ENCODE measurements around the gene FGD5.
"Not testable (repeated sequence)": the region's sequence is repeated elsewhere in the genome, so short reads cannot be mapped to it uniquely, and the experiment has no call there.

Gene FGD5

DNA sequence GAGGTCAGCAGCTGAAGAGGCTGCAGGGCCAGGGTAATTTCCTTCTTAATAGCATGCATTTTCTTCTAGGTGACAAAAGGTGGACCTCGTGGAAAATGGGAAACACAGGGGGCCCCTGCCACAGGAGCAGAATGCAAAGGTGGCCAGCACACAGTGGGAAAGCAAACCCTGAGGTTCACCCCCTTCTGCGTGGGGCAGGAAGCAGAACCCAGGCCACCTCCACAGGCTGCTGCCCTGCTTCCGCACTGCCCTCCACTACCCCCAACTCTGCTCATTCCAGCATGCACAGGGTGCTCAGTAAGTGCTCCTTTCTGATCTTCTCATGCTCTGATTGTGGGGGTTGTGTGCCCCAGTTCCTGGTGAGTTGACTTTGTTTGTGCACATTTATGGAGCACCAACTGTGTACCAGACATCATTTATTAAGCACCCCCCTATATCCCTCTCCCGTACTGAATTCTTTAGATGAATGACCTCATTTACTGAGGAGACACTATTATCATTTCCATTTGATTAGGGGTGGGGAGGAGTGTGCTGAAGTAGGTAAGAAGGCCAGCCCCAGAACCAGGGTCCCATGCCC, 12.7 kb upstream of the FGD5 start:
- DNase-seq (ENCODE audit: extremely low read depth in 1 of 2, low read depth in 1 of 2) = no peak

DNA sequence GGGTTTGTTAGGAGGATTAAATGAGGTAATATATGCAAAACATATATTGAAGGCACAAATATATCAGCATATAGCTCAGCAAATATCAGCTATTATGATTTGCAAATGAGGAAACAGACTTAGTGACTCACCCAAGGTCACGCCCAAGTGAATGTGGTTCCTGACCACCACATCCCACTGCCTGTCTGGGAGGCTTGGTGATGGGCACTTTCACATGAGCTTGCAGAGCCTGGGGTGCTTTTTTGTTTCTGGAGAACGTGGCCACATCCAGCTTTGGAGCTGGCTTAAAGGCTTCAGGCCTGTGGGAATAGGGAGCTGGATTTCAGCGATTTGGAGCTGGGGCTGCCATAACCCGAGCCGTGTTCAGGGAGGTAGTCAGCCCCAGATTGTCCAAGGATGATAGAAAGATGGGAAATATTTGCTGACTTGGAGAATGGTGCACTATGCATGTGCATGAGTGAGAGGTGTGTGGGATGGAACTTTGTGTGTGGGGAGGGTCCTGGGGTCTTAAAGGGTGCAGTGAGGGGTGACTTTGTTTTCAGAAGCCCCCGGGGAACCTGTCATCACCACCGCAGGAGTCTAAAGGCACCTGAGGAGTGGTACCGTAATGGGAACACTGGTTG, 12.0 kb upstream of the FGD5 start:
- DNase-seq (ENCODE audit: extremely low read depth in 1 of 2, low read depth in 1 of 2) = no peak

DNA sequence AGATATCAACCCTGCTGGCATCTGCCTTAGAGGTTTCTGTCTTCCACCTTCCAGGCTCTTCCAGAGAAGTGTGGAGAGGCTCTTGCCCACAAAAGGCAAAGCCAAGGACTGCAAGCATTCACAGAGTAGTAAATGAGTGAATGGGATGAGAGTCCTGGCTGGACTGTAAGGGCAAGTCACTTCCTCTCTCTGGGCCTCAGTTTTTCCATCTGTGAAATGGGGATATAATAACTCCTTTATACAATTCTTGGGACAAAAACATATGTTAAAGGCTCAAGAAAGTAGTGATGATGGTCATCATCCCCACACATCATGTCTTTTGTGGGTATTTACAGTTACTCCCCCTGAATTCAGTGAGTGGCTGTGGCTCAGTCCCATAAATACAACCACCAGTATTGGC, 10.7 kb upstream of the FGD5 start:
- no peak for DNase-seq (ENCODE audit: extremely low read depth in 1 of 2, low read depth in 1 of 2)

DNA sequence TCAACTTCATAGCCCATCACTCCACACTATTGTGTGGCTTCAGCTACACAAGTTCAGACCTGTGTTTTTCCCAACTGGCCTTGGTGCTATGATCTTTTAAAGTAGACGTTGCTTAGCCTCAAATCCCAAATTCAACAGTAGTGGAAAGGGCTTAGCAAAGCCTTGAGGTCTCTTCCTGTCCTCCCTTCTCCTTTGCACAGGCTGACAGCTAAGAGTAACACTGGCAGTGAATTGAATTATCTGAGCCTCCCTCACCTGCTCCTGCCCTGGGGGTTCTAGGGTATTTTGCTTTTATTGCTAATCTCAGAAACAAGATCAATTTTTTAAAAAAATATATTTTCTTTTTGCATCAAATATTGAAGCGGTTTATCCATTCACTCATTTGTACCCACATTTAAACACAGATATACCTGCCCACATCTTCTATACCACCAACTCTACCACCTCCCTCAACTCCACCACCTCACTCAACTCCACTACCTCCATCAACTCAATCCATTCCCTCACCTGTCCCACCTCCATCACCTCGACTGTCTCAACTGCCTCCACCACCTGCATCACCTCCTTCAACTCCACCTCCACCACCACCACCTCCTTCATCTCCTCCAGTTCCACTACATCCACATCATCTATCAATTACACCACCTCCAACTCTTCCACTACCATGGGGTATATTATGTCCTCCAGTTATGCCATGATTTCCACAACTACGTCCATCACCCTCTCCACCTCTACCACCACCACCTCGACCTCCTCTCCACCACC, 10.1 kb upstream of the FGD5 start:
- no peak for DNase-seq (ENCODE audit: extremely low read depth in 1 of 2, low read depth in 1 of 2)

DNA sequence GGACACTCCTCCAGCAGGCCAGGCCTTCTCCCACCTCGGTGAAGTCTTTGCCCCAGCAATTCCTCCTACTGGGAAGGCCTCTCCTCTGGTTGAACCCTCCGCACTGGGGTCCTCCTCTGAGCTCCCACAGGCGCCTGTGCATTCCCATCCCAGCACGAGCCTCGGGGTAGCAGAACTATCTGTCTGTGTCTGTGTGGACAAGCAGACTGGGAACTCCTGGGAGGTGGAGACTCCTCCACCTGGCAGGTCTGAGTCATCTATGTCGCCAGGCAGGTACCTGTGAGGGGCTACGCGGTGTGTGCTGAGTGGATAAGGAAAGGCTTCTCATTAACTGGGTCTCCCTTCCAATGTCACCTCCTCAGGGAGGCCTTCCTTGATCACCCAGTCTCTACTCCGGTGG, 9.2 kb upstream of the FGD5 start:
- DNase-seq (ENCODE audit: extremely low read depth in 1 of 2, low read depth in 1 of 2) = not testable (repeated sequence)

DNA sequence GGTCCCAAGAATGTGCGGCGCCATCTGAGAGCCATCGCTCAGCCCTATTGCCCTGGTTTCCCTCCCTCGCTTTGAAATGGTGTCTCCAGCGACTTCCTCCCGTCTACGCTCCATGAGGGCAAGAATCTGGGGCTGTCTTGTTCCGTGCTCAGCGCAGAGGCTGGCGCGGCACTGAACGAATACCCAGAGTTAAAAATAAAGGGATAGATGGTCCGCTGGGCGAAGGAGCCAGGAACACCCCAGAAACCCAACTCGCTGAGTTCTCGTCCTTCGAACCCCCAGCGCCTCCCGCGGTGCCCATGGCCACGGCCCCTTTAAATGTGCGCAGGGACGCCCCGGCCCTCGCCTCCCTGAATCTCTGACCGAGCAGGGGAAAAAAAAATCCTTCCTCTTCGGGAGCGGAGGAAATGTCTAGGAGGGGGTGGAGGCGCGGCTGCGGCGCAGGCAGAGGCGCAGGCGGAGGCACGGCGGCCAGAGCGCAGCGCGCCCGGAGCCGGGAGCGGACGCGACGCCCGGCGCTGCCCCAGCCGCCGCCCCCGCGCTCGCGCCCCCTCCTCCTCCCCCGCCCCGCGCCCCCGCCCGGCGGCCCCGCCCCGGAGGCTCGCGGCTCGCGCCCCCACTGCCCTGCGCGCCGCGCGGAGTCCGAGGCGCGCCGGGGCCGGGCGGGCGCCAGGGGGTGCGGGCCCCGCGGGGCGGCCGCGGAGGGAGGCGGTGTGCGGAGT, 8.5 kb upstream of the FGD5 start:
- no peak for DNase-seq (ENCODE audit: extremely low read depth in 1 of 2, low read depth in 1 of 2)

DNA sequence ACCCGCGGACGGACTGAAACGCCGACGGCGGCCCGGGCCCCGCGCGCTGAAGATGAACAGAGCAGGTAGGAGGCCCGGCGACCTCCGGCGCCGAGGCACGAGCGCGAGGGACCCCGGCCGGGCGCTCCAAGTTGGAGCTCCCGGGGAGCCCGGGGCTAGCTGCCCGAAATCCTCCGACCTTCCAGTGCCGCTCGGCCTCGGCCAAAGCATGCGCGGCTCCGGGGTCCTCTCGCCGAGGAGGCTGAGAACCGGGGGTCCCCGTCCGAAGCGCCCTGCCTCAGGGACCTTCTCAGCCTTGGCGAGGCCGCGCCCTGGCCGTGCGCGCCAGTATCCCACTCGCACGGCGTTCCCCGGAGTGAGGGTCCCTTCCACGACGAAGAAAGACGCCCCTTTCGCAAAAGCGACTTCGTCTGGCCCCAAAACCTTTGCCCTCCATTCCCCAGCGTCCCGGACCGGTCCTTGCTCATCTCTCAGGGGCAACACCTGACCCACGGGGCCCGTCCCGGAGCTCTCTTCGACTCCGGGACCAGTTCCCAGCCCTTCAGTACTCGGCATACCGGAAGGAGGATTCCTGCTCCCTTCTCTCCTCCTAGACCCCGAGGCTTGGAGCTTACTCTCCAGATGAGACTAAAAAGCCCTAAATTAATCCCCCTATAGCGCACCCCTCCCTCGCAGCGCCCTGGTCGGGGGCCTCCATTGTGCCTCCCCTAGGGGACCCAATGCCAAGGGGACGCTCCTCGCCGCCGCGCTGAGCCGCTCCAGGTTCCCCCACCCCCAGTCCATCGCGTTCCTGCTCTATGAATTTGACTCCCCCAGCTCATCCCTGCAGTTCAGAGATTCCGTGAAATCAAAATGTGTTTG, 7.7 kb upstream of the FGD5 start:
- no peak for DNase-seq (ENCODE audit: extremely low read depth in 1 of 2, low read depth in 1 of 2)

DNA sequence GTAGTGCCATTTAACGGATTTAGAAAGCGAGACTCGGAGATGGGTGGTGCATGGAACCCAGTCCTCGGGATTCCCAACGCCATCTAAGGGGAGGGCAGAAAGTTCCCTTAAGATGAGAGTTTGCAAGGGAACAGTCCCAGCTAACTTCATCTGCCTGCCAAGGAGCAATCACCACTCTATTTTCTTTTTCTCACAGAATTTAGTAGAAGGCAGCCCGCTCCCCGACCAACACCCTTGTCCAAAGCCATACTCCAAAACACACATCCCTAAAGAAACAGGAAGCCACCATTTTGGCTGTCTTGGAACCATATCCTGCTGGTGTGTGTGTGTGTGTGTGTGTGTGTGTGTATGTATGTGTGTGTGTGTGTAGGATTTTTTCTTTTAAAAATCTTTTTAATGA, 7.1 kb upstream of the FGD5 start:
- no peak for DNase-seq (ENCODE audit: extremely low read depth in 1 of 2, low read depth in 1 of 2)

DNA sequence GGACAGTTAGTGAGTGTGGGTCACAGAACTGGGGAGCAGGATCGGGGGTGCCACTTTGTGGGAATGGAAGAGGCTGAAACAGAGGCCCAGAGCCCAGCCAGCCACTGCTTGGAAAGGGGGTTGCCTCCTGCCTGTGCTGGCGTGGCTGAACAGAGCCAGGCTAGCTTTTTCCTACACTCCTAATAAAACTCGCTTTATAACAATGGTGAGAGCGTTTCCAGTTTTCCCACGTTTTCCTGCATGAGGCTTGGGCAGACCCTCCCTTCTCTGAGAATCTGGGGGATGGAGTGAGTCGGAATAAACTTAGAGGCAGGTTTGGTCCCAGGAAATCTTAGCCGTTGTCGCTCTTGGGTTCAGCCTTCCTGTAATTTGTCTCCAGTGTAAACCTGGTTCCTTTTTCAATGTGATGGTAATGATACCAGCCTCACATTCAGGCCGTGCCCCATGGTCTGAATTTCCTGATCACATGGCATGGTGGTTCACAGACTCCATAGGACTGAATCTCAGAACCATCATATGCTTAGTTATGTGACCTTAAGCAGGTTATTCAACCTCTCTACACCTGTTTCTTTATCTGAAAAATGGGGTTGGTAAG, 6.5 kb upstream of the FGD5 start:
- no peak for DNase-seq (ENCODE audit: extremely low read depth in 1 of 2, low read depth in 1 of 2)

DNA sequence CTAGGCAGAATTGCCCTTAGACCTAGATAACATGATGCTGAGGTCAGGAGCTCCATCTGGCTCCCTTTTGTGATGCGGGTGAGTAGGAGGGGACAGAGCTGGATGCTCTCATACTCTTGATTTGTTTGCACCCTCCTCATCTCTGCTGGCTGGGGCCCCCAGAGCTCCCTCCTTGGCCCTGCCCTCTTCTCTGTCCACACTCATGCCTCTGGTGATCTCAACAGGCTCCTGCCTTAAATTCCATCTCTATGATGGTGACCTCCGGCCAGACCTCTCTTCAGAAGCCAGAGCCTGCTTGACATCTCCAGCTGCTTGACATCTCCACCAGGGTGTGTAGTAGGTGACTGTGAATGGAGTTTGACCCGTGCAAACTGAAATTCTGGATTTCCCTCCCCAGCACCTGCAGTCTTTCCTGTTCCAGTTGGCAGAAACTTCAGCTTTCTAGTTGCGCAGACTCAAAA, 4.3 kb upstream of the FGD5 start:
- DNase-seq (ENCODE audit: extremely low read depth in 1 of 2, low read depth in 1 of 2) = no peak

DNA sequence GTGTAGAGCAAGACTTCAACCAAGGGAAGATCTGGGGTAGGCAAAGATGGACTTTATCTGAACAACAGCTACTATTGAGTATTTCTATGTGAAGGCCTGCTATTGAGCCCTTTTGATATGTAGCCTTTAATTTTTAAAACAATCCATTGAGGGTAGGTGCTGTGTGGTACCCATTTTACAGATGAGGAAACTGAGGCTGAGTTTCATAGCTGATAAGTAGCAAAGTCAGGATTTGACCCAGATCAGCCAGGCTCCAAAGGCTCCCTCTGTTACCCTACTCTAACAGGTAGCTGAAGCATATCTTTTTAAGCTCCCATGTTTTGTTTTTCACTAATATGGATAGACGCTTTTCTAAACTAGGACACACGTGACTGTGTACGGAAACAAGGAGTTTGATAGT, 2.4 kb upstream of the FGD5 start:
- no peak for DNase-seq (ENCODE audit: extremely low read depth in 1 of 2, low read depth in 1 of 2)

DNA sequence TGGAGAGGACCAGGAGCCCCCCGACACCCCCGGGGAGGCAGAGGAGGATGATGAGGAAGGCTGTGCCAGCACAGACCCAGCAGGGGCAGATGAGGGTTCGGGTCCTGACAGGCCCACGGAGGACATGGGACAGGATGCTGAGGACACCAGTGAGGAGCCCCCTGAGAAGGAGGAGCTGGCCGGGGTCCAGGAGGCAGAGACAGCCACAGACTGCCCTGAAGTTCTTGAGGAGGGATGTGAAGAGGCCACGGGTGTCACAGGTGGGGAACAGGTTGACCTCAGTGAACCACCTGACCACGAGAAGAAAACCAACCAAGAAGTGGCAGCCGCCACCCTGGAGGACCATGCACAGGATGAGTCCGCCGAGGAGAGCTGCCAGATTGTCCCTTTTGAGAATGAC, 909 bp downstream of the FGD5 start:
- no peak for DNase-seq (ENCODE audit: extremely low read depth in 1 of 2, low read depth in 1 of 2)

DNA sequence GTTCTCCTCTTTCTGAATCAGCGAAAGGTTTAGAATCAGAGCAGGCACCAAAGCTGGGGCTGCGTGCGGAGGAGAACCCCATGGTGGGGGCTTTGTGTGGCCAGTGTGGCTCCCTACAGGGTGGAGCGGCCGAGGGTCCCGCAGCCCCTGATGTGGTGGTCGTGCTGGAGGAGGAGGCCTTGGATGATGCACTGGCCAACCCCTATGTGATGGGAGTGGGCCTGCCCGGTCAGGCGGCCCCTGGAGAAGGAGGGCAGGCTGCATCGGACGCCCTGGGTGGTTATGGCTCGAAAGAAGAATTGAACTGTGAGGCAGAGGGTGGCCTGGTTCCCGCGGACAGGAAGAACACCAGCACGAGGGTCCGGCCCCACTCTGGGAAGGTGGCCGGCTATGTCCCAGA, 1.4 kb downstream of the FGD5 start:
- DNase-seq (ENCODE audit: extremely low read depth in 1 of 2, low read depth in 1 of 2) = no peak

DNA sequence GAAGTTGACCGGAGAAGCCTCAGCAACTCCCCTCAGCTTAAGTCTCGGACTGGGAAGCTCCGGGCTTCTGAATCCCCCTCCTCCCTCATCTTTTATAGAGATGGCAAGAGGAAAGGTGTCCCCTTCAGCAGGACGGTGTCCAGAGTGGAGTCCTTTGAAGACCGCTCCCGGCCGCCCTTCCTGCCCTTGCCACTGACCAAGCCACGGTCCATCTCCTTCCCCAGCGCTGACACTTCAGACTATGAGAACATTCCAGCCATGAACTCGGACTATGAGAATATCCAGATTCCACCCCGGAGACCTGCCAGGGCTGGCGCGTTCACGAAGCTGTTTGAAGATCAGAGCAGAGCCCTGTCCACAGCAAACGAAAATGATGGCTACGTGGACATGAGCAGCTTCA, 2.4 kb downstream of the FGD5 start:
- DNase-seq (ENCODE audit: extremely low read depth in 1 of 2, low read depth in 1 of 2) = no peak

DNA sequence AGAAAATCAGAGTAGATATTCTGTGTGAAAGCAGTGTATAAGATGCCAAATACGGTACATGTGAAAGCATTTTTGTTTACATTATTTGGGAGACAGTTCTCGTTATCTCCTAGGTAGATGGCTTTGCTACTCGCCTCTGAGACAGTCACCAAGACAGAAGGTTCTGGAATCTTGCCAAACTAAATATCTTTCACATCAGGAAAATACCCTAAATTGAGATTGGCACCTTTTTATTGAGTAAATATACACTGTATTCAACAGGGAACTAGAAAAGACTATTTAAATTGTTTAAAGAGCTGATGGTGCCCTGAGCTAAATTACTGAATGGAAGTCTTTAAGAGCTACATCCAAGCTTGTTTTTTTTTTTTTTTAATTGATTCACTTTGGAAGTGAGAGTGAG, 3.4 kb downstream of the FGD5 start:
- DNase-seq (ENCODE audit: extremely low read depth in 1 of 2, low read depth in 1 of 2) = no peak

DNA sequence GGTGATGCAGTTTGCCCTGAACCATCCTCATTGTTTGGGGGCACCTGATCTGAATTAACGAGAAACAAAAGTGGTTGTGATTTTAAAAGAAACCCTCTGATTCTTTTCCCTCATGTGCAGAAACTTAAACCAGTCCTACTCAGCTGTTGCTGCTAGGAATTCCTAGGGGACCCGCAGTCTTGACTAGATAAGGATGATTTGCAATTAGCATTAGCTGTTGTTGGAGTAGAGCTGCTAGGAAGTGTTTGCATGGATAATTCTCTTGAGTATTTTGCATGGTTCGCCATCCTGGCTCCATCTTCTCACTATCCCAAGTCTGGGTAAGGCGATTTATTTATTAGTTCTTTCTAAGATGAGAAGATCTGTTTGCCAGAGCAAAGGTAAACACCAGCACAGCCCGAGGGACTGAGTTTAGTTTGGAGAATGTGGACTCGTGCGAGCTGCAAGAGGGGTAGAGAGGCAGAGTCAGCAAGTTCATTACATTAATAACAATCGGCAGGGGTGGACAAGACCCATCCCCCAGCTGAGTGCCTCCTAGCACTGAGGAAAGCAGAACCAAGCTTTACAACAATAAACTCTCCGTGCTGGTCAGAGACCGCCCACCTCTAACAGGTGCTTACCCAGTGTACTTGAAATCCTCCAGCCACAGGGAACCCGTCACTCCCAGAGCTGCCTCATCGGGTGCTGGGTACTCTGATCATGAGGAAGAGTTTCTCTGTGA, 4.1 kb downstream of the FGD5 start:
- no peak for DNase-seq (ENCODE audit: extremely low read depth in 1 of 2, low read depth in 1 of 2)

DNA sequence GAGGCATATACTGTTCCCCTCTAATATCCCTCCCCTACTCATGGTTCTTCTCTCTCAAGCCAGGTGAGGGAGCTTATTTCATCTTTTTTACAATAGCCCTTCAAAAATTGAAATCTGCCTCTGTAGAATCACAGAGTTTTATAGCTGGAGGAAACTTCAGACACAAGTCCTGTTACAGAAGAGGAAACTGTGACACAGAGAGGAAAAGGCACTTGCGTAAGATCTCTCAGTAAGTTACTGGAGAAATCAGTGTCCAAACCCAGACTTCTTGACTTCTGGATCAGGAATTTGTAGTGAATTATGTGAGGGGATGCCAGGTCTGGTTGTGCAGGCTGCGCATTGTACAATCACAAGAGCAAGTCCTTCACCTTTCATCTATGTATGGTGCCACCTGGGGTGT, 4.6 kb downstream of the FGD5 start:
- DNase-seq (ENCODE audit: extremely low read depth in 1 of 2, low read depth in 1 of 2) = no peak

DNA sequence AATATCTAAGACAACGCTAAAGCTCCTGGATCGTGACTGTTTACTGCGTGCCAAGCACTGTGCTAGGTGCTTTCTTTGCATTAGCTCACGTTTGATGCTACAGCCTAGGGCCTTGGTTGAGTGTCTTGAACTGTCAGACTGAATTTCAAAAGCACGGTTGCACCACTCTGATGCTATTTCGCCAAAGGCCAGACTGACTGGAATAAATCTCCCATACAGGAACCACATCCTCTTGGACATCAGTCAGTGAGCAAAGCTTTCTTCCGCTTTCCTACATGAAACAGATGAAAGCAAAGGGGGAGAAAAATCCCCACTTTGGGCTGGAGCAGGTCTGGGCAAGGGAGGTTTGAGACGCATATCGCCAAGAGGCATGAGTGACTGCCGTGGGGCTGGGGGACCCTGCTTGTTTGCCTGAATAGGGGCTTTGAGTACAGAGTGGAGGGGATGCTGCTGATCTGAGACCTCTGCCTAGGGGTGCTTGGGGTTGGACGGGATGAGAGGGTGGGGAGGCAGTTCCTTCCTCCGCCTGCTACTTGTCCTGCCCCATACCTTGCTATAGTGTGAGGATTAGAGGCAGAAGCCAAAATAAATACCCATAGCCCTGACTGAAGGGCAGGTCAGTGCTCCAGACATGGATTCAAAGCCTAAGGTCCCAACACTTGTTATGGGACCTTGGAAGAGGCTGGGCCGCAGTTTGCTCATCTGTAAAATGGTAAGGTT, 5.3 kb downstream of the FGD5 start:
- DNase-seq (ENCODE audit: extremely low read depth in 1 of 2, low read depth in 1 of 2) = no peak

DNA sequence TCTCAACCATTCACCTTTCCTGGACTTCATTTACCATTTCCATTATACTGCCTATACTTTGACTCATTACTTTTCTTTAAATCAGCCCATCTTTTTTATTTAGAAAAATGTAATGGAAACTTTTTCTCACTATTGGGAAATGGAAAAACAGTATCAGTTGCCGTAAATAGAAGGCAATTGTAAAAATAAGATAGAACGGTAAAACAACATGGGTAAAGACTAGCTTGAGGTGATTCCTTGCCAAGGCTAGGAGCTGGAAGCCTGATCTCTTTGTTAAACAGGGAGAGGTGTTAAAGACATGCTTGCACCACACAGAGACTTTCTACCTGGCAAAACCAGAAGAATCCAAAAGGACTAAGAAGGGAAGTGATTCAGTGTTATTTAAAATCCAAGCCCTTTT, 5.9 kb downstream of the FGD5 start:
- no peak for DNase-seq (ENCODE audit: extremely low read depth in 1 of 2, low read depth in 1 of 2)
